Cardiac fibroblast (primary cell): ENCODE measurements around the gene NUP210L.
"Not testable (repeated sequence)": the region's sequence is repeated elsewhere in the genome, so short reads cannot be mapped to it uniquely, and the experiment has no call there.

ENCODE experiments used
- DNase-seq, 2 donors: peaks; one replicate each; pipeline versions ENCODE4 v3.0.0 to v3.0.0-alpha.2; 2010; ENCODE audit warnings: low read depth in 2 of 2
- H3K4me3 ChIP-seq, 2 donors: replicated peaks in 1 of 2; 1 replicate in 1 of 2; 2 replicates in 1 of 2; pipeline ENCODE4 v1.5.1; 2011; ENCODE audit warnings: low read depth in 2 of 2, low read length in 2 of 2, mild to moderate bottlenecking in 2 of 2, moderate library complexity in 1 of 2
- TF ChIP-seq, protein P1 (sequence below): IDR thresholded peaks from one replicate; pipeline ENCODE4 v1.5.1; 2011; ENCODE audit warnings: low read depth, mild to moderate bottlenecking, low read length, inconsistent platforms

NUP210L gene

DNA sequence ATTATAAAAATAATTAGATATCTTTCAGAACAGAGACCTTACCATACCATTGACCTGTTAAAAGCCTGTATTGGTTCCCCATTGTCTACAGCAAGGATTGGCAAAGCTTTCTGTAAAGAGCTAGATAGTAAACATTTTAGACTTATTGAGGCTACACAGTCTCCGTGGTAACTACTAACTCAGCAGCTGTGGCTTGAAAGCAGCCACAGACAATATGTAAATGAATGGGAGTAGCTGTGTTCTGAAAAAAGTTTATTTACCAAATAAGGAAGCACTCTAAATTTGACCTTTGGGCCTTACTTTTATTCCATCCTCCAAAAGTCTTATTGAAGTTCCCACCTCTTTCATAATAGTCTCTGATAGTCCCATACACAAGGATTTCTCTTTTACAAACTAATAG, 39.7 kb downstream of the NUP210L start:
- no peak overlapping the region for H3K4me3 ChIP-seq
- TF ChIP-seq, protein P1, sequence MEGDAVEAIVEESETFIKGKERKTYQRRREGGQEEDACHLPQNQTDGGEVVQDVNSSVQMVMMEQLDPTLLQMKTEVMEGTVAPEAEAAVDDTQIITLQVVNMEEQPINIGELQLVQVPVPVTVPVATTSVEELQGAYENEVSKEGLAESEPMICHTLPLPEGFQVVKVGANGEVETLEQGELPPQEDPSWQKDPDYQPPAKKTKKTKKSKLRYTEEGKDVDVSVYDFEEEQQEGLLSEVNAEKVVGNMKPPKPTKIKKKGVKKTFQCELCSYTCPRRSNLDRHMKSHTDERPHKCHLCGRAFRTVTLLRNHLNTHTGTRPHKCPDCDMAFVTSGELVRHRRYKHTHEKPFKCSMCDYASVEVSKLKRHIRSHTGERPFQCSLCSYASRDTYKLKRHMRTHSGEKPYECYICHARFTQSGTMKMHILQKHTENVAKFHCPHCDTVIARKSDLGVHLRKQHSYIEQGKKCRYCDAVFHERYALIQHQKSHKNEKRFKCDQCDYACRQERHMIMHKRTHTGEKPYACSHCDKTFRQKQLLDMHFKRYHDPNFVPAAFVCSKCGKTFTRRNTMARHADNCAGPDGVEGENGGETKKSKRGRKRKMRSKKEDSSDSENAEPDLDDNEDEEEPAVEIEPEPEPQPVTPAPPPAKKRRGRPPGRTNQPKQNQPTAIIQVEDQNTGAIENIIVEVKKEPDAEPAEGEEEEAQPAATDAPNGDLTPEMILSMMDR = no peak
- peak; percentile 4 for DNase-seq

DNA sequence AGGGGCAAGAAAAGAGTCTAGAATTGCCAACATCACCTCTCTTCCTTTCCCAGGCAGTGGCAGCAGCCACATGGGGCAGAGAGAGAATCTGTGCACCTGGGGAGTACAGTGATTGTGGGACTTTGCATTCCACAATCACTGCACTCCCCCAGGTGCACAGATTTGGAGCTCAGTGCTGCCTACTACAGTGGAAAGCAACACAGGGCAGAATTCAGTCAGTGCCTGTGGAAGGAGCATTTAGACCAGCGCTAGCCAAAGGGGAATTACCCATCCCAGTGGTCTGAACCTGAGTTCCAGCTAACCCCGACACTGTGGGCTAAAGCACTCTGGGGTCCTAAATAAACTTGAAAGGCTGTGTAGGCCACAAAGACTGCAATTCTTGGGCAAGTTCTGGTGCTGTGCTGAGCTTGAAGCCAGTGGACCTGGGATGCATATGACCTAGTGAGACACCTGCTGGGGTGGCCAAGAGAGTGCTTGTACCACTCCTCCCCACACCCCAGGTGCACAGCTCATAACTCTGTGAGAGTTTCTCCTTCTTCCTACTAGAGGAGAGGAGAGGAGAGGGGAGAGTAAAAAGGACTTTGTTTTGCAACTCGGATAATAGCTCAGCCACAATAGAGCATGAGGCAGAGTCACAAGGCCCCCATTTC, 50.3 kb downstream of the NUP210L start:
- DNase-seq = no peak
- TF ChIP-seq, protein P1 = no peak
- no peak overlapping the region for H3K4me3 ChIP-seq

DNA sequence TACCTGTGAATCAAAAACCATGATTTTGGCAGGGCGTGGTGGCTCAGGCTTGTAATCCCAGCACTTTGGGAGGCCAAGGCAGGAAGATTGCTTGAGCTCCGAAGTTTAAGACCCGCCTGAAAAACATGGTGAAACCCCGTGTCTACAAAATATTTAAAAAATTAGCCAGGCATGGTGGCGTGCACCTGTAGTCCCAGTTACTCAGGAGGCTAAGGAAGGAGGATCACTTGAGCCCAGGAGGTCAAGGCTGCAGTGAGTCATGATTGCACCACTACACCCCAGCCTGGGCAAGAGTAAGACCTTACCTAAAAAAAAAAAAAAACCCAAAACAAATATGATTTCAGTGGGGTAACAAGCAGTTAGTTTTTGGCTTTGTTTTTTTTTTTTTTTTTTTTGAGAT, 54.7 kb downstream of the NUP210L start:
- not testable (repeated sequence) for DNase-seq, H3K4me3 ChIP-seq

DNA sequence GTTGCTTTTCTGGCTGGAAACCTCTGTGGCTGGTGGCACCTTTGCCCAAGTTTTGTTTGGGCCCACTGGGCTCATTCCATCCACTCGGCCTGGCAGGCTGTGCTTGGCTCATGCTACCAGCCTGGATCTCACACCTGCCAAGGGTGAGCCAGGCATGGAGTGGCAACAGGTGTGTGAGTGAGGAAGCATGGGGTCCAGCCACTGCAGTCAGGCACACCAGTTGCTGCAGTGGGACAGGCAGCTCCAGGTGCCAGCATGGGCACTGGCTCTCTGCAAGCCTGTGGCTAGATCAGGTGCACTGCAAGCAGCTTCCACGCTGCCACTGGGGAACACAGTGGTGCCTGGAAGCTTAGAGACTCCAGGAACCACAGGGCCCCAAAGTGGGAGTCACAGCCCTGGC, 57.0 kb downstream of the NUP210L start:
- no peak for DNase-seq
- H3K4me3 ChIP-seq = no peak overlapping the region
- TF ChIP-seq, protein P1 = no peak

DNA sequence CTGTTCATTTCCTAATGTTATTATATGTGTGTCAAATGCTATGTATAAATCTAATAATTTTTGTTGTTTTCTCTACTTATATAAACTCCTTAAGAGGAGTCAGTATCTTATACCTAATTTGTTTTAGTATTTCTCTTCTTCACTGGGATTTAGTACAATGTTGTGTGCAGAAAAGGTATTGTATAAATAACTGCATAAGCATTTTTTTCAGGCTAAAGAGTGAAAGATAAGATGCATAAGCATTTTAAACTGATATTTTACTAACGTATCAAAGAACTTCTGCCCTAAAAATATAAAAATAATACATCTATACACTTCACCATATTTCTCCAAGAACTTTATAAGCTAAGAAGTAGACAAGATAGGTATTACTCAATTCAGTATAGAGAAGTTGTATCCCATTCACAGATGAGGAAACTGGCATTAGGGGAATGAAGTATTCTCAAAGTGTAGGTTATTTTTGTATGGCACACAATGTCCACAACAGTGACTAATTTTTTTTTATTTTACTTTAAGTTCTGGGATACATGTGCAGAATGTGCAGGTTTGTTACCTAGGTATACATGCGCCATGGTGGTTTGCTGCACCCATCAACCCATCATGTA, 59.3 kb downstream of the NUP210L start:
- H3K4me3 ChIP-seq = no peak overlapping the region
- no peak for DNase-seq
- TF ChIP-seq, protein P1 = no peak

DNA sequence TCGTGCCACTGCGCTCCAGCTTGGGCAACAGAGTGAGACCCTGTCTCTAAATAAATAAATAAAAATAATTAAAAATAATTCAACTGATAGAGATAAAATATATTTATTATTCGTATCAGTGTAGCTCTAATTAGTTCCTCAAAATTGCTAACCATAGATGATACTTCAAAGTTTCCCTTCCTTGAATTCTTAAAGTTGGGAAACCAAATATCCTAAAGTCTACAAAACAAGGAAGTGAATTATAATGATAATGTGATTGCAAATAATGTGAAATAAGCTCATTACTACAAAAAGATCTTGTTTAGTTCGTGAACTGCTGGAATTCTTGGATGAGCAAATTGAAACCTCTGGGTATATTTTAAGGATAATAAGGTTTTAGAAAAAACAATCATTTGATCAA, 60.5 kb downstream of the NUP210L start:
- H3K4me3 ChIP-seq = no peak overlapping the region
- DNase-seq = no peak
- TF ChIP-seq, protein P1 = no peak

DNA sequence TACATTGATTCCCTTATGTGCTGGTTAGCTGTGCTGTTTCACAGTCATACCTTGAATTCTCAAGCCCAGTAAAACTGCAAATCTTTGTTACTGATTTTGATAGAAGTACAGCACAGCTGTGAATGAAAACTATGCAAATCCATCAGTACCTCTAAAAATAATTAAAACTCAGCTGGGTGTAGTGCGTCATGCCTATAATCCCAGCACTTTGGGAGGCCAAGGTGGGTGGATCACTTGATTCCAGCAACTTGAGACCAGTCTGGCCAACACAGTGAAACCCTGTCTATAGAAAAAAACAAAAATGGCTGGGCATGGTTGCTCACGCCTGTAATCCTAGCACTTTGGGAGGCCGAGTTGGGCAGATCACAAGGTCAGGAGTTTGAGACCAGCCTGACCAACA, 61.2 kb downstream of the NUP210L start:
- TF ChIP-seq, protein P1 = no peak
- no peak for DNase-seq
- H3K4me3 ChIP-seq = no peak overlapping the region
